Stimulated activated CD4-positive, alpha-beta T cell treated with anti-CD3 and anti-CD28 coated beads, Interleukin-1b, Interleukin-23, amount 100 ng/mL, for 1 hour (primary cell): ENCODE measurements around the gene RAG2.

Experiments used
- DNase-seq, 2 donors: peaks; one replicate each; pipeline ENCODE4 v3.0.0-alpha.2; 2020; ENCODE audit warnings: low read depth in 2 of 2

The RAG2 gene

GRCh38 chr11:36550385-36551115 lies 47.5 kb downstream of the RAG2 start:
- no peak for DNase-seq
